AG08395 (cell line): ENCODE measurements around the gene ITGB3.
A peak's percentile ranks its signal among the peaks of the same experiment; 100 is the strongest.
"Not testable (repeated sequence)": the region's sequence is repeated elsewhere in the genome, so short reads cannot be mapped to it uniquely, and the experiment has no call there.

Experiments
- DNase-seq: peaks from one replicate; pipeline ENCODE4 v3.0.0; 2012; ENCODE audit warnings: mixed read lengths, low spot score

ITGB3 gene

GRCh38 chr17:47244697-47245096 is 8.9 kb upstream of the ITGB3 start:
- no peak for DNase-seq

- peak; percentile 19 for DNase-seq
These were observed 7.5 kb upstream of the ITGB3 start for GRCh38 chr17:47246120-47246519.

GRCh38 chr17:47250855-47251254 is 2.8 kb upstream of the ITGB3 start:
- DNase-seq = no peak

- DNase-seq = no peak
These were observed 2.1 kb upstream of the ITGB3 start for GRCh38 chr17:47251421-47251940.

GRCh38 chr17:47252209-47252608 is 1.4 kb upstream of the ITGB3 start:
- no peak for DNase-seq

GRCh38 chr17:47252766-47253512 is 688 bp upstream of the ITGB3 start:
- no peak for DNase-seq

GRCh38 chr17:47254403-47254943 is 846 bp downstream of the ITGB3 start:
- no peak for DNase-seq

GRCh38 chr17:47257651-47258339 is 4.2 kb downstream of the ITGB3 start:
- DNase-seq = peak; percentile 78

GRCh38 chr17:47262586-47262985 is 9.0 kb downstream of the ITGB3 start:
- no peak for DNase-seq

GRCh38 chr17:47264166-47264565 is 10.5 kb downstream of the ITGB3 start:
- no peak for DNase-seq

GRCh38 chr17:47265983-47266541 is 12.4 kb downstream of the ITGB3 start:
- peak; percentile 55 for DNase-seq

- DNase-seq = no peak
These were observed 13.2 kb downstream of the ITGB3 start for GRCh38 chr17:47266782-47267181.

- peak; percentile 82 for DNase-seq
These were observed 13.8 kb downstream of the ITGB3 start for GRCh38 chr17:47267354-47267828.

GRCh38 chr17:47268964-47269363 is 15.3 kb downstream of the ITGB3 start:
- not testable (repeated sequence) for DNase-seq

- not testable (repeated sequence) for DNase-seq
These were observed 16.1 kb downstream of the ITGB3 start for GRCh38 chr17:47269561-47270280.

GRCh38 chr17:47270946-47271705 is 17.5 kb downstream of the ITGB3 start:
- no peak for DNase-seq

GRCh38 chr17:47272491-47272890 is 18.9 kb downstream of the ITGB3 start:
- no peak for DNase-seq

GRCh38 chr17:47273245-47273644 is 19.6 kb downstream of the ITGB3 start:
- DNase-seq = no peak

GRCh38 chr17:47274319-47275069 is 20.9 kb downstream of the ITGB3 start:
- DNase-seq = no peak

GRCh38 chr17:47275245-47275984 is 21.8 kb downstream of the ITGB3 start:
- DNase-seq = peak; percentile 78
